Anterior cingulate cortex (tissue), 58 donors: ENCODE data around the gene CPHXL.

Experiments
- DNase-seq, 58 donors: peaks; one replicate each; lab custom pipeline; 2025; lab: John Stamatoyannopoulos, UW

CPHXL gene

GRCh38 chr16:75702242-75702641 lies 24.0 kb downstream of the CPHXL start:
- no peak for DNase-seq

GRCh38 chr16:75701361-75701760 lies 24.9 kb downstream of the CPHXL start, which contains the start of gene DUXB:
DUXB (minus strand) TSS chr16:75701461; CDS start chr16:75701418, 43 bp downstream.
- DNase-seq: no peak

DNA sequence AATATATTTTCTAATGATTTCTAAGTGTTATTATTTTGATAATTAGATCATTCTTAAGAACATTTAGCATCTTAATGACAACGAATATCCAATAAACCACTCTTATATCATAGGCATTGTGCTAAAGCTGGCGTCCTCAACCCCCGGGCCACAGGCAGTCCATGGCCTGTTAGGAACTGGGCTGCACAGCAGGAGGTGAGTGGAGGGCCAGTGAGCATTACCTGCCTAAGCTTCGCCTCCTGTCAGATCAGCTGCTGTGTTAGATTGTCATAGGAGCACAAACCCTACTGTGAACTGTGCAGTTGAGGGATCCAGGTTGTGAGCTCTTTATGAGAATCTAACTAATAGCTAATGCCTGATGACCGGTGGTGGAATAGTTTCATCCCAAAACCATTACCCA lies 28.7 kb downstream of the CPHXL start:
- no peak for DNase-seq

GRCh38 chr16:75695708-75696107 lies 30.6 kb downstream of the CPHXL start:
- no peak for DNase-seq

DNA sequence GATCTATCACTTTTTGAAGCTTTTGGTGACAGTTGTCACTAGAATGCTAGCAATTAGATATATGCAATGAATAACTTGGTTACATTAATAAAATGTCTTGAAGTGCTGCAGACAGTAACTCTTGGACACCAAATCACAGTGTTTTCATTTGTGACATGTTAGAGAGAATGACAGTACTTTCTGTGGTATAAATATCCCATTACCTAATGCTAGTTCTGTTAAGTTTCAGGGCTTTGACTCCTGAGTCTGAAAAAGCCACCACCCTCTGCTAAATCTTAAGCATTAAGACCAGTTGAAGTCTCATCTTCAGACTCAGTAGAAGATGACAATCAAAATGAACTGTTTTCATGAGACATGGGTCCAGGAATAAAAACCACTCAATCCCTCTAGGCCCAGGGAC lies 38.9 kb downstream of the CPHXL start:
- no peak for DNase-seq

DNA sequence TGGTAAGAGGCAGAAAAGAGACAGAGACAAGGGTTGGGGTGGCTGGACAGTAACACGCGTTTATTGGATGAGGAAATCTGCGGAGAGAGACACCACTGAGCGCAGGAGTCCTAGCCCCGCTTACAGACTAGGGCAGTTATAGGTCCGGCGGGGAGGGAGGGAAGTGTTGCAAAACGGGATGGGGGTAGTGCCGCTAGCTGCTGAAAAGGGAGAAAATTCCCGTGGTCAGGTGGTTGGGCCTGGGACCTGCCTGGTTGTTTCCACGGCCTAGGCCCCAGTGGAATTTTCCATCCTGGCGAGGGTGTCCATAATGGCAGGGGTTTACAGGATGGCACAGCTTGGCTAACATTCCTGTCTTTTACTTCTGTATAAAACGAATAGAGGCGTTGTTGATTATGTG lies 44.0 kb downstream of the CPHXL start:
- DNase-seq: no peak

GRCh38 chr16:75679366-75679765 lies 46.9 kb downstream of the CPHXL start:
- DNase-seq: no peak

GRCh38 chr16:75676909-75677308 lies 49.4 kb downstream of the CPHXL start, which contains the start of gene CPHXL2:
CPHXL2 (minus strand) TSS chr16:75677009; CDS start chr16:75676999, 10 bp downstream.
- no peak for DNase-seq

GRCh38 chr16:75667503-75667902 lies 58.8 kb downstream of the CPHXL start:
- DNase-seq: no peak
